Measurements from ENCODE around the gene GCK.

- no peak for TF ChIP-seq CTCF (conservative IDR thresholded peaks at IDR 0.05 in 1 of 2, IDR thresholded peaks at IDR 0.05 in 1 of 2; ENCODE audit: extremely low read depth in 1 of 2, insufficient read depth in 1 of 2, low read depth in 1 of 2, low read length in 2 of 2)
- TF ChIP-seq EZH2 (IDR thresholded peaks at IDR 0.05; ENCODE audit: borderline replicate concordance, low read length): no peak
These were observed 4.9 kb downstream of the GCK start for GRCh38 chr7:44184206-44184872.

All from mammary epithelial cell (primary cell).